NCI-H345 (cell line): ENCODE results near the gene HNRNPCL4.
"Not testable (repeated sequence)": the region's sequence is repeated elsewhere in the genome, so short reads cannot be mapped to it uniquely, and the experiment has no call there.

Experiments used
- DNase-seq: peaks from one replicate; lab custom pipeline; 2025; lab: John Stamatoyannopoulos, UW

Gene HNRNPCL4

GRCh38 chr1:13165531-13165930, at the start of gene HNRNPCL4:
TSS of gene HNRNPCL4 (minus strand) at chr1:13165631. CDS start at chr1:13165467, 164 bp downstream.
- not testable (repeated sequence) for DNase-seq

DNA sequence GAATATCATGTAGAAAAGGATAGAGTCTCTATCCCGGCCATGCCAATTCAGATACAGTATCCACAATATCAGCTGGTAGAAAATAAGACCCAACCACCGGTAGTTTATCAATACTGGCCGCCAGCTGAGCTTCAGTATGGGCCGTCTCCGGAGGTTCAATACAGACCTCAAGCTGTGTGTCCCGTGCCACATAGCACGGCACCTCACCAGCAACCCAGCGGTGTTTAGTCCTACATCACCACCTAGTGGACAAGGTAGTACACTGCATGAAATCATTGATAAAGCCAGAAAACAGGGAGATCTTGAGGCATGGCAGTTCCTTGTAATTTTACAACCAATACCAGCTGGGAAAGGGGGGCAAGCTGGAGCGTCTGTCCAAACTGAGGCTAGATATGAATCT, 43.3 kb upstream of the HNRNPCL4 start:
- DNase-seq = not testable (repeated sequence)

DNA sequence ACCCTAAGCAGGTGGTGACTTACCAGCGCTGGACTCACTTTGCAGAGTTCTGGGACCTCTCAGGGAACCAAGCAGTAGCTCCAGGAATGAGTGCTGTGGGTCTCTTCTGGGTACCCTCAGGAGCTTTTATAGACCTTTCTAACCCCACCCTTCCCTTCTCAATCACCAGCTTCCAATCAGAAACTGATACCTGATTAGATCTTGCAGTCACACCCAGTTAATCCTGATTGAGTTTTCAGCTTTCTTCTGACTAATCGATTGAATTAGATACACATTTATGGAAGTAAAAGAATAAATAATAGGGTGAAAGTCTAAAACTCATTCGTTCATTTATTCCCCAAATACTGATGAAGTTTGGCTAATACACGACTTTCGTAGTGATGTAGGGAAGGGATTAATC, 35.9 kb upstream of the HNRNPCL4 start, which contains the start of gene PRAMEF13:
Gene PRAMEF13 (minus strand): TSS at position 101 of the 400 bp plus-strand sequence. CDS start 1,820 bp downstream, outside the sequence.
- DNase-seq = not testable (repeated sequence)

DNA sequence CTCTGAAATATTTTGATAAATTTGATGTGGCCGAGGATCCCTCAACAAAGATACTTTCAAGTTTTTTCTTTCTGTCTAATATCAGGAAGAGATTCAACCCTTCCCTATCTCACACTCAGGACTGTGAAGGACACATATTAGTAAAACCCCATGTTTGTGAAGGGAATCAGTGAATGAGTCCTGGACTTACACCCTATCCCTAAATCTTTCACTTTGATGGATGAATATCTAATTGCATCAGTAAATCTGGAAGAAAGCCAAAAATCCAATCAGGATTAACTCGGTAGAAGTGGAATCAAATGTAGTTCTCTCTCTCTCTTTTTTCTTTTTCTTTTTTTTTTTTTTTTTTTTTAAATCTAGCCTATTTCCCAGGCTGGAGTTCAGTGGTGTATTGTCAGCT, 6.1 kb upstream of the HNRNPCL4 start, which contains the start of gene PRAMEF9:
Gene PRAMEF9 (plus strand): TSS at position 301 of the 400 bp plus-strand sequence. CDS start 3,433 bp downstream, outside the sequence.
- not testable (repeated sequence) for DNase-seq

DNA sequence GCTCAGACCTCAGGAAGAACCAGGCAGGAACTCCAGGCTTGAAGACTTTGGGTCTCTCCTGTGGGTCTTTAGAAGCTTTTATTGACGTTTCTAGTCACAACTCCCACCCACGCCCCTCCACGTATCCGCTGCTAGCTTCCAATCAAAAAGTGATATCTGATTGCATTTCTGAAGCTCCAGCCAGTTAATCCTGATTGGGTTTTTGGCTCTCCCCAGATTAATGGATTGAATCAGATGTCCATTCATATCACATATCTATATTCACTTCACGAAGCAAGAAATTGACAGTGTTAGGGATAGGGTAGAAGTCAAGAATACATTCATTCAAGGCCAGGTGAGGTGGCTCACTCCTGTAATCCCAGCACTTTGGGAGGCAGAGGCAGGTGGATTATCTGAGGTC, 9.5 kb downstream of the HNRNPCL4 start, which contains the start of gene PRAMEF26:
Gene PRAMEF26 (minus strand): TSS at position 101 of the 400 bp plus-strand sequence. CDS start 2,914 bp downstream, outside the sequence.
- not testable (repeated sequence) for DNase-seq

- DNase-seq = not testable (repeated sequence)
Measured at GRCh38 chr1:13116754-13117153, 48.7 kb downstream of the HNRNPCL4 start, which contains the start of gene HNRNPCL2. TSS of gene HNRNPCL2 (minus strand) at chr1:13116854. CDS start at chr1:13116400, 454 bp downstream.
